HG02943 (cell line): ENCODE measurements around the gene TSSK3.
"Not testable (repeated sequence)": the region's sequence is repeated elsewhere in the genome, so short reads cannot be mapped to it uniquely, and the experiment has no call there.

ENCODE experiments used
- ATAC-seq: cut with Tn5 transposase; IDR thresholded peaks from one replicate; pipeline ENCODE4 v1.9.1; 2021; ENCODE audit warnings: mild to moderate bottlenecking, low read depth, moderate library complexity; ENCODE audit not compliant: unreplicated experiment

The TSSK3 gene

DNA sequence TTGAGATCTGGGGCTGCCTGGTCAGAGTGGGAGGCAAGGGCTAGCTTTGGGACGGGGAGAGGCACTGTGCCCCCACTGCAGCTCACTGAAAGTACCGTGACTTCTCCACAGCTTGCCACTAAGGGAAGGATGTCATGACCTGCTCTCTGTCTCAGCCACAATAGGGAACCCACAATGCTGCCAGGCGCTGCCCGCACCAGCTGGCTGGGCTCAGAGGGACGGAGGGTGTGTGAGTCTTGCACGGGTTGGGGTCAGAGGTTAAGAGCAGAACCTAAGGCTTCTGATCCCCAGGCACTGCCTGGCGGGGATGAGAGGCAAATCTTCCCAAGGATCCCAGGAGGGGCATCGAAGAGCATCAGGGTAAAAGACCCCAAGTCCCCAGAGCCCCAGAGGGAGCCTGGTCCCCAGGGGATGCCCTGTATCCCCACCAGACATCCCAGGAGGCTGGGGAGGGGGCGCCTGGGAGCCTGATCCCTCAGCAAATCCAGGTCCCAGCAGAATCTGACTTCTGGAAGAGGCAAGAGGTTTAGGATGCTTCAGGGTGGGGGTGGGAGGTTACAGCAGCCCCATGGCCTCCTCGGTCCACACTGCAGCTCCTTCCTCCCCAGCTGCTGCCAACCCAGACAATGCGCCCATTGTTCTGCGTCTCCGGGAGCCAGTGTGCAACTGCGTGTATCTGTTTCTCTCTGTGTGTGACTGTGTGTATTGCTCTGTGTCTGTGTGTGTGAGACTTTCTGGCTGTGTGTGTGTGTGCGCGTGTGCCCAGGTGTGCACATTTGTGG, 24.3 kb upstream of the TSSK3 start:
- ATAC-seq = no peak

GRCh38 chr1:32338637-32339145, 23.6 kb upstream of the TSSK3 start:
- no peak for ATAC-seq

GRCh38 chr1:32339363-32339978, 22.9 kb upstream of the TSSK3 start:
- no peak for ATAC-seq

DNA sequence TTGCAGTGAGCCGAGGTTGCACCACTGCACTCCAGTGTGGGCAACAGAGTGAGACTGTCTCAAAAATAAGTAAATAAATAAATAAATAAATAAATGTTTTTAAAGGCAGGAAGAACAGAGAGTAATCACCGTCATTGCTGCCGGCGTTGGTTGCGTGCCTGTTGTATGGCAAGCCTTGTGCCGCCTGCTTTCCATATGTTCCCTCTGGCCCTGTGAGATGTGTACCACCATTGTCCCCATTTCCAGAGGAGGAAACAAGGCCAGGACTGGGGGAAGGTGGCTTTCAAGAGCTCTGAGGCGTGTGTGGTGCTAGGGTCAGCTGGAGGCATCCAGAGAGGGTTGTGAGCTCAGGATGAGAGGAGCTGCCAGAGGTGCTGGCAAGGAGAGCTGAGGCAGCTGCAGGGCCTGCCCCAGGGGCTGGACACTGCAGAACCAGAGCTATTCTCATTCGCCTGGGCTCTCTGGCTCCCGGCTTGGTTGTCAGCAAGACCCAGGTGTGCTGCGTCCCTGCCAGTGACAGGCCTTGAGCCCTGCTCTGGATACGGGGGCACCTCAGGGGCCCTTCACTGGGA, 21.1 kb upstream of the TSSK3 start:
- no peak for ATAC-seq

- no peak for ATAC-seq
These were observed 20.4 kb upstream of the TSSK3 start for GRCh38 chr1:32341971-32342370.

DNA sequence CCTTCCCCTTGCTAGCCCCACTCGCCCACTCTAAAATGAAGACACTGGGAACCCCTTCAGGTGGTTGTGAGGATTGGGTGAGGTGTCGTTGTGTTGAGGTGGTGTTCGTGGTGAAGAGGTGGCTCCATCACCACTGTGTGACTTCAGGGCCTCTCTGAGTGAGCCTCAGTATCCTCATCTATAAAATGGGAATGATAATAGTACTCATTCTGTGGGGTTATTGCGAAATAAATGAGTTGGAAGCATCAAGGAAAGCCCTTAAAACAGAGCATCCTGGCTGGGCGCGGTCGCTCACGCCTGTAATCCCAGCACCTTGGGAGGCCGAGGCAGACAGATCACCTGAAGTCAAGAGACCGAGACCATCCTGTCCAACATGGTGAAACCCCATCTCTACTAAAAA, 19.6 kb upstream of the TSSK3 start:
- ATAC-seq = no peak

DNA sequence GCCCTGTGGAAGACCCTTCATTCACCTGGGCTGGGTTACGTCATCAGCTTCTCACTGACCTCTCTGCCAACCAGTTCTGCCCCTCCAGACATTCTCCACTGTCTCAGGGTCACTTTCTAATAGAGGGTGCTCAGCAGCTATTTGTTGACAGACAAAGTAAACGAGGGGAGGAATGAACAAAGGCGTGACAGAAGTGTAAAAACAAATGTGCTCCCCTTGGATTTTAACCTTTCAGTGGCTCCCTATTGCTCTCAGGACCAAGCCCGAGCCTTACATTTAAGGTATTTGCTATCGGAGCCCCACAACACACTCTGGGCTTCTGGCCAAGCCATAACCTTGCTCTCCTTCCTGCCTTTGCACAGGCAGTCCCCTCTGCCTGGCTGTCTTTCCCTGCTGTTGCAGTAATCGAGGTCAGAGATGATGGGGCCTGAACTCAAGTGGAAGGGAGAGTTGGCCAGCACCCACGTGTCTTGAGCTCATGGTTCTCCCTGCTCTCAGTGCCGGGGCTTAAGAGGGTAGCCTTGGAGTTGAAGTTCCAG, 17.0 kb upstream of the TSSK3 start:
- no peak for ATAC-seq

DNA sequence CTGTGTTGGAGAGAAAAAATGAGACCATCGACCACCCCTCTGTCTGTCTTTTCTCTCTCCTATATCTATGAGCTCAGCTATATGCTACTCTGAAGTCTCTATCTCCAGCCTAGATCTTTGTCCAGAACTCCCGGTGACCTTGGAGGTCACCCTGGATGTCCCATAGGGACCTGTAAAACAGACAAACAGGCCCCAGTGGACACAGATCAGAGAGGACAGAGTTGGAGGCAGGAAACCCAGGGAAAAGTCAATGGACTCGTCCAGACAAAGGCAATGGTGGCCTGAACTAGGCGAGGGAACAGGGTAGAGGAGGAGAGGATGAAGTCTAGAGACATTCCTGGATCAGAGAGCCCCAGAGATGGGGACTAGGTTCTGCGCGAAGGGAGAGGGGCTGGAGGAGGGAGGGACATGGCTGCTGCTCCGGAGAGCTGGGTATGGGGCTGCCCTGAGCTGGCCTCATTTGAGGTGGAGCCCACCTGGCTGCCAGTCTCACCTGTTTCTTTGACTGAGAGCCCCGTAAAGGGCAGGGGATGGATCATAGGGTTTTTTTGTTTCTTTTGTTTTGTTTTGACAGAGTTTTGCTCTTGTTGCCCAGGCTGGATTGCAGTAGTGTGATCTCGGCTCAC, 15.7 kb upstream of the TSSK3 start:
- ATAC-seq = no peak

- no peak for ATAC-seq
These were observed 13.1 kb upstream of the TSSK3 start for GRCh38 chr1:32349211-32349708.

DNA sequence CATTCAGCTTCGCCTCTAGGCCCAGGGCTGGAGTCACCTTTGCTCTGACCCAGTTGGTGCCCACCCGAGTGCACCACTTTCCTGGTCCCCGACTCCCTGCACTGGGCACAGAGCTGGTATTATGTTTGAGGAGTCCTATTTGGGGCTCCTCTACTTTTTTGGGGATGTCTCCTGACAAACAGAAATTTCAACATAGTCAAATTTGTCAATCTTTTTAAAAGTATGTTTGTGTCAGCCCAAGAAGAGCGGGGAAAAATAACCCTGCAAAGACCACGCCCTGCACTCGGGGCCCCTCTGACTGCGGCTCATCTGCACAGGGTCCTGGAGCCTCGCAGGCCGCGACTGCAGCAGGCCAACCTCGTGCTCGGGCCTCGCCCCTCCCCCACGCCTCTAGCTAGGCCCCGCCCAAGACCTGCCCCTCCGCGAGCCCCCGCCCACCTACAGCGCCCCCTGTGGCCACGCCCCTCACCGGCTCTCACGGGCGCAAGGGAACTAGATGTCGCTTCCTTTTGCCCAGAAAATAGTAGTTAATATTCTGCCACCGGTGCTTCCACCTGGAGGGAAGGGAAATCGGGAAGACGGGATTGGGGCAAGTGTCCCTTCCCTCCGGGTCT, 11.4 kb upstream of the TSSK3 start:
- ATAC-seq = peak; percentile 39

GRCh38 chr1:32351399-32352238, 10.7 kb upstream of the TSSK3 start:
- peak; percentile 76 for ATAC-seq

DNA sequence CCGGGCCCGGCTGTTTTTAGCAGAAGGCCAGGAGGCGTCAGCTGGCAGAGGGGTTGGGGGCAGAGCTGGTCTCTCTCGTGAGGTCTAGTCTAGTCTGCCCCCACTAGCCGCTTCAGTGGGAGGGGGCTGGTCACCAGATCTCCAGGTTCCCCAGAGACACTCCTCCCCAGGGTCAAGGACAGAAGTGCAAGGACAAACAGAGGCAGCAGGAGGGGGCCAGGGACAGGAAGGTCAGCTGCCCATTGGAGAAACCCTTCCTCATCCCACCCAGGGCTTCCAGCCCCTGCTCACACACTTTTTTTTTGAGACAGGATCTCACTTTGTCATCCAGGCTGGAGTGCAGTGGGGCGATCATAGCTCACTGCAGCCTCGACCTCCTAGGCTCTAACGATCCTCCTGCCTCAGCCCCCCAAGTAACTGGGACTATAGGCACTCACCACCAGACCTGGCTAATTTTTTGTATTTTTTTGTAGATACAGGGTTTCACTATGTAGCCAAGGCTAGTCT, 10.0 kb upstream of the TSSK3 start:
- ATAC-seq = no peak

- ATAC-seq = no peak
These were observed 9.4 kb upstream of the TSSK3 start for GRCh38 chr1:32352831-32353383.

GRCh38 chr1:32353431-32353830, 8.9 kb upstream of the TSSK3 start:
- ATAC-seq = no peak

- ATAC-seq = no peak
These were observed 8.3 kb upstream of the TSSK3 start for GRCh38 chr1:32353886-32354570.

GRCh38 chr1:32355778-32356177, 6.6 kb upstream of the TSSK3 start:
- not testable (repeated sequence) for ATAC-seq

DNA sequence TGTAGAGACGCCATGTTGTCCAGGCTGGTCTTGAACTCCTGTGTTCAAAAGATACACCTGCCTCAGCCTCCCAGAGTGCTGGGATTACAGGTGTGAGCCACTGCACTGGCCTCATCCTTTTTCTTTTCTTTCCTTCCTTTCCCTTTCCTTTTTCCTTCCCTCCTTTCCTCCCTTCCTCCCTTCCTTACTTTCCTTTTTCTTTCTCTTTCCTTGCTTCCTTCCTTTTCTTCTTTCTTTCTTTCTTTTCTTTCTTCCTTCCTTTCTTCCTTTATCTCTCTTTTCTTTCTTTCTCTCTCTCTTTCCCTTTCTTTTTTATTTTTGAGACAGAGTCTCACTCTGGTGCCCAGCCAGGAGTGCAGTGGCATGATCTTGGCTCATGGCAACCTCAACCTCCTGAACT, 5.9 kb upstream of the TSSK3 start:
- no peak for ATAC-seq

DNA sequence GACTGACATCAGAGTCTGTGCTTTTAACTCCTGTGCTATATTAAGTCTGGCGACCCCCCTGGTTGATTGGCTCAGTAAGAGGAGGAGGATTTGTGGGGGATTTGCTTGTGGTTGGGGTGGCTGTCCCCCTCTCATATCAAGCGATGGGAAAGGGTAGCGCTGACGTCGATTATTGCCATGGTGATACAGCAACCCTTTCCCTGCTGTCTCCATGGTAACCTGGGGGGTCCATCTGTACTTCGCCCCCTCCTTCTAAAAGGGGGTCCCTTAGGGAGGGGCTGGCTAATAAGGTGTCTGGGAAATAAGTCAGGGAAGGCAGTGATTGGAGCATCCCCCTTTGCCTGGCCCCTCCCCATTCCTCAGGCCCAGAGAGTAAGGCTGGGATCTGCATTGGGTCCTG, 4.7 kb upstream of the TSSK3 start:
- ATAC-seq = no peak
